Measurements from ENCODE around the gene AXL. TPM values are rescaled to one million over a fixed set of nuclear protein-coding genes. Genes with fewer than 3 reads are reported as not detected.
A peak's percentile ranks its signal among the peaks of the same experiment; 100 is the strongest.

Gene AXL
- total and polyA plus RNA-seq, 12 donors: 6.5 to 22.8 (median 9.8) TPM

DNA sequence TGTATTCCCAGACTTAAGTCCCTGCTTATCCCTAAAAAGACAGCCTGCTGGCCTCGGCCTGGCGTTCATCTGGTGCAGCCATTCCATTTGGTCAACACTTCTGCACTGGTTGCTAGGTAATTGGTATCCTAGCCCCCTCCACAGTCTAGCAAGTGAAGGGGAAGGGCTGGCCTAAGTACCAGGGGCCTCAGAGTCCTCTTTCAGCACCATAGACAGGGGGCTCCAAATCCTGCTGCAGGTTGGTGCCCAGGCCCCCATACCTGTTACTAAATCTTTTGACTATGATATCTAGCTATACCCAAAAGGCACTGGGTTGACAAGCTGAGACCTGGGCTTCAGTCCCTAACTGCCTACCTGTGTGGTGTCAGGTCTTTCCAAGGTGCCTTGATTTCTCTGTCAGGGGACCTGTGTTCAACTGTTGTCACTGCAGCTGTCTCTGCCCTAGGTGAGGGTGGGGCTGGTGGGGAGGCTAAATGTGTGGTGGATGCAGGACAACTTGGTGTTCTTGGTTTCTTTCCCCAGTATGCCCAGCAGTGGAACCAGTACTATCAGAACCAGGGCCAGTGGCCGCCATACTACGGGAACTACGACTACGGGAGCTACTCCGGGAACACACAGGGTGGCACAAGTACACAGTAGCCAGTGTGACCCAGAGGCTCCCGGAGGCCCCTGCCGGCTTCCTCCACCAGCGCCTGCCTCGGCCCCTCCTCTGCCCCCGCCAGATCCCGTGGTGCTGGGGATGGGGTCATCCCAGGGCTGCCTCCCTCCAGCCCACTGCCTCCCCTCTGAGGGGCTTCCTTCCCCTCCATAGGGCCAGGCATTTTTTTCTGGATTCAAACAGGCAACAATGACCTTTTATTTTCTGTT lies 87.1 kb downstream of the AXL start:
- TF ChIP-seq, protein P1, sequence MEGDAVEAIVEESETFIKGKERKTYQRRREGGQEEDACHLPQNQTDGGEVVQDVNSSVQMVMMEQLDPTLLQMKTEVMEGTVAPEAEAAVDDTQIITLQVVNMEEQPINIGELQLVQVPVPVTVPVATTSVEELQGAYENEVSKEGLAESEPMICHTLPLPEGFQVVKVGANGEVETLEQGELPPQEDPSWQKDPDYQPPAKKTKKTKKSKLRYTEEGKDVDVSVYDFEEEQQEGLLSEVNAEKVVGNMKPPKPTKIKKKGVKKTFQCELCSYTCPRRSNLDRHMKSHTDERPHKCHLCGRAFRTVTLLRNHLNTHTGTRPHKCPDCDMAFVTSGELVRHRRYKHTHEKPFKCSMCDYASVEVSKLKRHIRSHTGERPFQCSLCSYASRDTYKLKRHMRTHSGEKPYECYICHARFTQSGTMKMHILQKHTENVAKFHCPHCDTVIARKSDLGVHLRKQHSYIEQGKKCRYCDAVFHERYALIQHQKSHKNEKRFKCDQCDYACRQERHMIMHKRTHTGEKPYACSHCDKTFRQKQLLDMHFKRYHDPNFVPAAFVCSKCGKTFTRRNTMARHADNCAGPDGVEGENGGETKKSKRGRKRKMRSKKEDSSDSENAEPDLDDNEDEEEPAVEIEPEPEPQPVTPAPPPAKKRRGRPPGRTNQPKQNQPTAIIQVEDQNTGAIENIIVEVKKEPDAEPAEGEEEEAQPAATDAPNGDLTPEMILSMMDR (IDR thresholded peaks at IDR 0.05): no peak
- 81 to 83% methylated on average over 13 of the region's 13 CpGs for WGBS, 2 donors
- H3K4me3 ChIP-seq: peak overlapping the region in 1 of 10 donors; percentile 12
- H3K27me3 ChIP-seq: no peaks in the 10 kb centered on the region
- peaks cover 3 to 71% (median 50%) of the 10 kb centered on the region in 9 donors for H3K36me3 ChIP-seq
- intact Hi-C loops (cut with DNase I): loop anchor here in 5 of 10 donors (5.0 kb wide), 4 partner anchors 39 to 334 kb away; partner anchors contain the start of gene B3GNT8 (in 1 of the 5)
- H3K9me3 ChIP-seq: no peaks in the 10 kb centered on the region
- no peak for DNase-seq
- peak overlapping the region in 4 of 10 donors; percentile 10 to 99 (median 94) for H3K27ac ChIP-seq
- peaks cover 8 to 80% (median 46%) of the 10 kb centered on the region in 9 donors for H3K4me1 ChIP-seq
- ATAC-seq: no peak

DNA sequence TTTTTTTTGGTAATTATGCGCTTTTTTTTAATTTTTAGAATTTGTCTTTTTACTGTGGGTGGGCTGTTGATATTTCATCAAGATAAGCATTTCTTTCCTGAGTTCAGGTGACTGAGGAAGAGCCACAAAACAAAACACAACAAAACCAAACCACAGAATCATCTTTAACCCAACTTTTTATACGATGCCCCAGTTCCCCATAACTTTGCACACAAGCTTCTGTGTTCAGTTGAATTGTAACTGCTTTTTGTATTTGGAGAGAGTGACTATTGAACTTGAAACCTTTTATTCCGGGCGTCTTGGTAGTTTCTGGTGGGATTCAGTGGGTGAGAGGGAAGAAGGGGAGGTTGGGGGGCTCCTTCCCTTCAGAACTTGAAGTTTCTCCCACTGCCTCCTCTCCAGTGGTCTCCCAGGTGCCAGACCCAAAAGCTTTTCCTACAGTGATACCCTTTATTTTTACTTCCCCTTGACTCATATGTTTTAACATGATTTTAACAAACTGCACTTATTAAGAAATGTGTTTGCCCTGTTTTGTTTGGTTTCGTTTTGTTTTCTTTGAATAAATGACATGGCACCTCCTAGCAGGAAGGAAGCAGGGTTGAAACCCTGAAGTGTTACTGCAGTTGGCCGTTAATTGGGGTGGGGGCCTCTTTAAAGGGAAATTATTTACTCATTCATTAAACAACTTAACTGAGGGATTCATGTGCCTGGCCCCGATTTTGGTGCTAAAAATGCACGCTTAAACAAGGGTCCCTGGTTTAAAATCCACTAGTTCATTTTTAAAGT lies 88.3 kb downstream of the AXL start:
- H3K27ac ChIP-seq: peak overlapping the region in 9 of 10 donors; percentile 74 to 99 (median 95)
- TF ChIP-seq, protein P1 (IDR thresholded peaks at IDR 0.05): no peak
- DNase-seq (no peak), ATAC-seq (no peak)
- 73 to 75% methylated on average over 8 of the region's 8 CpGs for WGBS, 2 donors
- no peak overlapping the region for H3K4me3 ChIP-seq
- no peaks in the 10 kb centered on the region for H3K9me3 ChIP-seq
- H3K36me3 ChIP-seq: peaks cover 3 to 65% (median 46%) of the 10 kb centered on the region in 9 donors
- intact Hi-C loops (cut with DNase I): loop anchor here in 5 of 10 donors (5.0 kb wide), 4 partner anchors 40 to 335 kb away; partner anchors contain the start of gene B3GNT8 (in 1 of the 5)
- H3K27me3 ChIP-seq: no peaks in the 10 kb centered on the region
- peaks cover 11 to 80% (median 51%) of the 10 kb centered on the region in 9 donors for H3K4me1 ChIP-seq

DNA sequence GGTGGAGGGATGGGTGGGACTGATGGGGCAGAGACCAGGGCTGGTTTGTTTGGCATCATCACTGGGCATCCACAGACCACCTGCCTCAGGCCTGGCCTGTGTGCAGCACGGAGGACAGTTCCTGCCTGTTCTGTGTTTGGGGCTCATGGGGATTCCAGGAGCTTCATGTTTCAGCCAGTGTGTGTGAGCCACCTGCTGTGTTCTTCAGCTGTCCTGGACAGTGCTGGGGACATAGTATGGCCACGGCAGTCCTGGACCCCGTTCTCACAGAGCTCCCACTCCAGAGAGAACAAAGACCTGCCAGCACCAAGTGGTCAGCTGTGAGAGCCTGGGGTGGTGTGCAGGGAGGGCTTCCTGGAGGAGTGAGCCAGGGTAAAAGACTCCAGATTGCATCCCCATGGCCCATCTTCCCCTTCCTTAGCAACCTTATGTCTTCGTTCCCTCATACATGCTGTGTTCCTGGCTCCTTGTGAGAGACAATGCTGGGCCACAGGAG lies 89.0 kb downstream of the AXL start:
- no peaks in the 10 kb centered on the region for H3K27me3 ChIP-seq
- H3K27ac ChIP-seq: peak overlapping the region in 9 of 10 donors; percentile 74 to 99 (median 95)
- peak overlapping the region in 1 of 10 donors; percentile 84 for H3K4me3 ChIP-seq
- 35 to 41% methylated on average over 4 of the region's 4 CpGs for WGBS, 2 donors
- peak in 5 of 8 donors; percentile 0 to 3 (median 1) for ATAC-seq
- DNase-seq: no peak
- H3K9me3 ChIP-seq: no peaks in the 10 kb centered on the region
- TF ChIP-seq, protein P1 (IDR thresholded peaks at IDR 0.05): no peak
- peaks cover 3 to 65% (median 50%) of the 10 kb centered on the region in 9 donors for H3K36me3 ChIP-seq
- peaks cover 11 to 76% (median 51%) of the 10 kb centered on the region in 9 donors for H3K4me1 ChIP-seq
- intact Hi-C loops (cut with DNase I): loop anchor here (1.0 to 5.0 kb wide), 9 partner anchors 41 to 336 kb away; partner anchors contain the start of genes HNRNPUL1 (in 3 of the 10) and B3GNT8 (in 1 of the 10)

Measured in heart right ventricle (tissue), 16 donors.